Activated naive CD8-positive, alpha-beta T cell treated with anti-CD3 and anti-CD28 coated beads, Interleukin-2, amount 50 U/mL, for 16 hours (primary cell): ENCODE results near the gene ST6GALNAC6.
A peak's percentile ranks its signal among the peaks of the same experiment; 100 is the strongest.

Experiments used
- DNase-seq: peaks from one replicate; pipeline ENCODE4 v3.0.0-alpha.2; 2020; ENCODE audit warnings: low read depth, low spot score

Gene ST6GALNAC6

DNA sequence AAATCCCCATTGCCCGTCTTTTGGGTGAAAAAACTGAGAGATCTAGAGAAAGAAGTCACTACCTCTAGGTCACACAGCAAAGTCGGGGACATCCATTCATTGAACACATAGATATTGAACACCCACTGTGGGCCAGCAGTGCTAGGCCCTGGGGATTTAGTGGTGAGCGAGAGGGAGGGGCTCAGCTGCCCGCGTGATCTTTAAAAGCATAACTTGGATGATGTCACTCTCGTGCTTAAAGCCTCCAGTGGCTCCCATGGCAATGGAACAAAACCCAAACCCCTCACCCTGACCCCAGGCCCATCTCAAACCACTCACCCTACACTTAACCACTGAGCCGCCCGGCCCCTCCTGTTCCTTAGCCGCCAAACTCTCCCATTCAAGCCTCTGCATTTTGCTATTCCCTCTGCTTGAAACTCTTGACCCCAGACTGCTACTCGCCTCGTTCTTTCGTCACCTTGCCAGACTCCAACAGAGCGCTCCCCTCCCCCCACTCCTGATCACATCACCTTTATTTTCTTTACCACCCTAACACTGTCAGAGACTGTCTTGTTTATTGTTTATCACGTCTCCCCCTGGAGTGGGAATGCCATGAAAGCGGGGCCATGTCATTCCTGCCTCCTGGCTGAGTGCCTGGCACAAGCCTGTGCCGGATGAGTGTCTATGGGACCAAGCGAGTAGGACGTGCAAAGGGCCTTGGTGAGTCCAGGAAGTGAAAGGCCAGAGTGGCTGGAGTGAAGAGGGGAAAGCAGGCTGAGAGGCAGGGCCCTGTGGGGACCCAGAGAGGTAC, 31.9 kb upstream of the ST6GALNAC6 start:
- no peak for DNase-seq

DNA sequence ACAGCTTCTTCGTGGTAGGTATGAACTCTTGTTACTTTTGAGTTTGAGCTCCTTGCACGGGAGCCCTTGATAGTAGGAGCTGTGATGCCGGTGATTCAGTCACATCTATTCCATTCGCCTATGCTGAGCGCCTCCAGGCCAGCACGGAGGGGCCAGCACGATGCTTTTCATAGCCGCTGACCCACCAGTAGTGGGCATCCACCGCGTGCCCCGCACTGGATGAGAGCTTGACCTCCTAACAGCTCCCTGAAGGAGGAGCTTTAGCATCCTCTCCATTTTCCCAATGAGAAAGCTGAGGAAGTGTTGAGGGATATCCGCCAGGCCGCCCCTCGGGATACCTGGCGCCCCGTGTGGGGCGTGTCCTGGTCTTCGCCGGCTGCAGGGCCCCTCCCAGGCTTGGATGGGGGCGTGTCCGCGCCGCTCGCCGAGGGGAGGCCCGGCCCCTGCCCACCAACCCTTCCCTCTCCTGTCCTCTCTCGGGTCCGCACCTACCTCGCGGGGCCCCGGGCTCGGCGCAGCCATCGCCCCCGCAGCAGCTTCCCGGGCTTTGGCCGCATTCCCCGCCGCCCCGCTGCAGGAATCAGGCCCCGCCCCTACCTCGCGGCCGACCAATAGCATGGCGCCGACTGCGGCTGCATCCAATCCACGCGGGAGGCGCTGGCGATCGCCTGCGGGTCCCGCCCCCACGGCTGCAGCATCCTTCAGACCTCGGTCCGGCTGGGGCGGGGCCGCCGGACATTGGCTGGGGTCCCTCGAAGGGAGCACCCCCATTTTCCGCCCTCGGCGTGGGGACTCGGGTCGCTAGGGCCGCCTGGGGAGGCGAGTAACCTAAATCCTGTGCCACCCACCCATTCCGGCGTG, 31.1 kb upstream of the ST6GALNAC6 start, which contains the start of gene PIP5KL1:
TSS of gene PIP5KL1 (minus strand) at position 547 of the 861 bp plus-strand sequence. CDS start at position 522, 25 bp downstream.
- DNase-seq: no peak

GRCh38 chr9:127929625-127929979, 30.2 kb upstream of the ST6GALNAC6 start:
- no peak for DNase-seq

DNA sequence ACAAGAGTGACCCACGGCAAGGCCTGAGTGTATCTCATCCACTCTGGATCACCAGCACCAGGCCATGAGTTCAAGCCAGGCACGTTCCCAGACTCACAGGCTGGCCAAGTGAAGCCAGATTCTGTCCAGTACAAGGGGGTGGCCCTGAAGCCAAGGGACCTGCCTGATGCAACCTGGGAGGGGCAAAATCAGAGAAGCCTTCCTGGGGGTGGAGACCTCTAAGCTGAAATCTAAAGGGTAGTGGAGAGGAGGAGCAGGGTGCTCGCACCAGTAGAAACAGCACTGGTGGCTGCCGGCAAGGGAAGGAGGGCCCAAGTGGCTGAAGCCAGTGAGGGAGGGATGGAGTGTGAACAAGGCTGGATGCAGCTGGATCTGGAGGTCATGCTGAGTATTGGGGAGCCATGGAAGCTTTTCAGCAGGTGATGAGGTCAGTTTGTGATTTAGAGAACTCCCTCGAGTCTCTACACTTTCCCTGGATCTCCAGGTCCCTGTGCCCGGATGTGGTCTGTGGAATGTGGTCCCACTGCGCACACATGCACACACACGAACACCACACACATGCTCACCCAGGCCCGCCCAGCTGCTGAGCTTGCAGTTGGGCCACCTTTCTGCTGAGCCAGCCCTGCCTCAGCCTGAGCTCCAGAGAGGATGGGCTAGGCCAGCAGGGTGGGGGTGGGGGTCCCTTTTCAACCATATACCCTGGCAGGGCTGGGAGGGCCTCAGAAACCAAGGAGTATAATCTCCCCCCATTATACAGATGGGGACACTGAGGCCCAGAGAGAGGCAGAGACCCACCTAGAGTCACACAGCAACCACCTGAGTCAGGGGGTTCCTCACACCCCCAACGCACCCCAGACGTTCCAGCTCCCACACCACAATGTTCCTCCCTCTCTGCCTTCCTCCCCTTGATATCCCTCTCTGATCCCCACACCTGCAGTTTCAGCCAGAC, 29.5 kb upstream of the ST6GALNAC6 start:
- DNase-seq: no peak

DNA sequence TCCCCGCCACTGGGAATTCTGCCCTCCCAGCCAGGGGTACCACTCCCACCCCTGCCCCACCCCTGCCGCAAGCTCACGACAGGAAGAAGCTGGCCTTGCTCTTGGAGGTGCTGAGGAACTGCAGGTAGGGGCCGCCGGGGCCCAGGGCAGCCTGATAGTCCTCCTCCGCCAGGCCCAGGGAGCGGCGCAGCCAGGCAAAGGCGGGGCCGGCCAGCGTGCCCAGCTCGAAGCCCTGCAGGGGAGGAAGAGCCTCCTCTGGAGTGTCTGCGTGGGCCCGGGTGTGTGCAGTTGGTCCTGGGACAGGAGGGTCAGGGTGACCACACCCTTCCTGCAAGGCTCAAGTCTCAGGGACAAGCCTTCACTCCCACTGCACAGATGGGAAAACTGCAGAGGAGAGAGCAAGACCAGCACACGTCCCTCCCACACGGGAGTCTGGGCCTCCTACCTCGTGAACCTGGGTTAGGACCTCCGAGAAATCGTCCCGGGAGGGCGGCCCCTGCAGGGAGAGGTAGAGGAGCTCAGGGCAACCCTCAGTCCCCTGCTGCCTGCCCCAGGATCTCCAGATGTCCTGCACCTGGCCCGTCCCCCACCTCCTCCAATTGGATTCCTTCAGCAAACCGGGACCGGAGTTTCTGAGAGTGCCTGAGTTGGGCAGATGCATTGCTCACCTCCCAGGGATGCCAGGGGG, 28.7 kb upstream of the ST6GALNAC6 start:
- no peak for DNase-seq

DNA sequence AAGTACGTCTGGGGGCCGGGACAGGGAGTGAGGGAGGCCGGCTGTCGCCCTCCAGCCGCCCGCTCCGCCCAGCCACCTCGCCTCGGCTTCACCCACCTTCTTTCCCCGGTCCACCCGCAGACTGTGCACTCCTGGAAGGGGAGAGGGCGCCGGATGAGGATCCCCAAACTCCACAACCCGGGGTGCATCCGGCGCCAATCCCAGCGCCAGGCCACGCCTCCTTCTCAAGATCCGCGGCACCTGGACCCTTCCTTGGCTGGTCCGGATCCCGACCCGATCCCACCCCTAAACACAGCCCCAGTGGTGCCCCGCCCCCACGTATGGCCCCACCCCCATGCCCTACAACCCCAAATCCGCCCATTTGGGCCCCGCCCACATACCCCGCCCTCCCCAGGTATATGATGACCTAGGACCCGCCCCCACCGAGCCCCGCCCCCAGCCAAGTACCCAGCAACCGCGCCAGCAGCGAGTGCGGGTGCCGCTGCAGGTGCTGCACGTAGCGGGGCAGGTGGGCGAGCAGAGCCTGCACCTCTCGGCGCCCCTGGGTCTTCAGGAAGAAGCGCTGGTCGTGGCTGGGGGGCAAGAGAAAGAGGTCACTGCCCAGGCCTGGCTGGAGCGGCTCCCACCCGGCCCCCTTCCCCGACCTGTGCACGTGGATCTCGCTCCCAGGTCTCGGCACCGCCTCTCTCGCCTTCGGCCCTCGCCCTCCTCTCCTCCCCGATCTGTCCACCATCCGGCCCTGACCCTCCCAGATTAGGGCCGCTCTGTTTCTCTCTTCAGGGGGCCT, 28.0 kb upstream of the ST6GALNAC6 start:
- peak; percentile 51 for DNase-seq

DNA sequence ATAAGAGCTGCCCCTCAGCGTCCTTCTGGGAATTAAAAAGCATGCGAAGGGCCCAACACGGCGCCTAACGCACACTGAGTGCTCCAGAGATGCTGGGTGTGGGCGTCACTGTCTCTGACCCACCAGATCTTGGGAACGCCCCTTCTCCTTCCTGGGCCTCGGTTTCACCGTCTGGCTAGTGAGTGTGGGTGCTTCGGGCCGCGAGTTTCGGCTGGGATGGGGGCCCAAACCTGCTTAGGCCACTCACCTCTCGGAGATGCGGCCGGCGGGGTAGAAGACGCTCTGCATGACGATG, 27.4 kb upstream of the ST6GALNAC6 start:
- DNase-seq: no peak

DNA sequence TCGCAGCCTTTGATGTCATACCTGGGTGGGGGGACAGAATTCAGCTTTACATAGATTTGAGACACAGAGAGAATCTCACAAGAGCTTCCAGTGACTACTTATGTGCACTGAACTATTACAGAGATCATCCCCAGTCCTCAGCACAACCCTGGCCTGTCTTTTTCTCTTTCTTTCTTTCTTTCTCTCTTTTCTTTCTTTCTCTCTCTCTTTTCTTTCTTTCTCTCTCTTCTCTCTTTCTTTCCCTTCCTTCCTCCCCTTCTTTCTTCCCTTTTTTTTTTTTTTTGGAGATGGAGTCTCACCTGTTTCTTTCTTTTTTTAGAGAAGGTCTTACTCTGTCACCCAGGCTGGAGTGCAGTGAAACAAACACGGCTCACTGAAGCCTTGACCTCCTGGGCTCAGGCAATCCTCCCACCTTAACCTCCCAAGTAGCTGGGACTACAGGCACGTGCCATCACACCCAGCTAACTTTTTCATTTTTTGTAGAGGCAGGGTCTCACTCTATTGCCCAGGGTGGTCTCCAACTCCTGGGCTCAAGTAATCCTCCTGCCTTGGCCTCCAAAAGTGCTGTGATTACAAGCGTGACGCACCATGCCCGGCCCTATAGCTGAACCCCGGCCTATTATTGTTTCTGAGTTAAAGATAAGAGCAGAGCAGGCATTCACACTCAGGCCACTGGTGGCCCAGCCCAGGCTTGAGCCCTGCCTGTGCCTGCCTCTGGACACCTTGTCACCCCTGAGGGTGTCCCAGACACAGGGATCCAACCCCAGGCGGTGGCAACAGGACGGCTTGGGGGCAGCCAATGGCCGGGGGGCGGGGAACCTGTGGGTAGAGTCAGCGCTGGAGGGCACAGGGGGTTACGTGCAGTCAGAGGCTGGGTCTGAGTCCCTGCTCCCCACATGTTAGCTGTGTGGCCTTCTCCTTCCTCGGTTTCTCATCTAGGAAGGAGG, 26.8 kb upstream of the ST6GALNAC6 start:
- DNase-seq: no peak

DNA sequence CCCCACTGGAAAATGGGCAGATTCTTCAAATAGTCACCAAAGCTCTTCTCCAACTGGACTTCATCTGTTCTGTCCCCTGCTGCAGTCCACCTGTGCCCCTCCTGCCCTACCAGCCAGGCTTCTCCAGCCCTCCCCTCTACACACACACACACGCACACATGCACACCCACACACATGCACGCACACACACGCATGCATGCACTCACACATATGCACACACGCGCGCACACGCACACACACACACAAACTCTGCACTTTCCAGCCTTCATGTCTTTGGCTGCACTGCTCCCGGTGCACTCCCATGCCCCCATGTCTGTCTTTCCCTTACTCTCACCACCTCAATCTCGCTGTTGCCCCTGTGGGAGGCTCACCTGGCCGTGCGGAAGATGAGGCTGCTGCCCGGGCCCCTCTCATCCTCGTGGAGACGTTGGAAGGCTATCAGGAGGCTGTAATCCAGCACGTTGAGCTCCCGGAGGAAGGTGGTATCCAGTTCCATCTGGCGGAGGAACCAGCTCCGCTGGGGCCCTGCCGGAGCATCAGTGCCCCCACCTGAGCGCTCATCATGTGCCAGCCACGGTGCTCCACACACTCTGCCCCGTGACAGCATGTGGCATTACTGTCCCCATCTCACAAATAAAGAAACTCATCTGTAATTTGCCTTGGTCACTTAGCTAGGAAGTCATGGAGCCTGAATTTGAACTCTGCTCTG, 25.5 kb upstream of the ST6GALNAC6 start:
- no peak for DNase-seq

- DNase-seq: no peak
These were observed 24.4 kb upstream of the ST6GALNAC6 start for GRCh38 chr9:127923771-127924170.

GRCh38 chr9:127923046-127923445, 23.6 kb upstream of the ST6GALNAC6 start:
- DNase-seq: no peak

DNA sequence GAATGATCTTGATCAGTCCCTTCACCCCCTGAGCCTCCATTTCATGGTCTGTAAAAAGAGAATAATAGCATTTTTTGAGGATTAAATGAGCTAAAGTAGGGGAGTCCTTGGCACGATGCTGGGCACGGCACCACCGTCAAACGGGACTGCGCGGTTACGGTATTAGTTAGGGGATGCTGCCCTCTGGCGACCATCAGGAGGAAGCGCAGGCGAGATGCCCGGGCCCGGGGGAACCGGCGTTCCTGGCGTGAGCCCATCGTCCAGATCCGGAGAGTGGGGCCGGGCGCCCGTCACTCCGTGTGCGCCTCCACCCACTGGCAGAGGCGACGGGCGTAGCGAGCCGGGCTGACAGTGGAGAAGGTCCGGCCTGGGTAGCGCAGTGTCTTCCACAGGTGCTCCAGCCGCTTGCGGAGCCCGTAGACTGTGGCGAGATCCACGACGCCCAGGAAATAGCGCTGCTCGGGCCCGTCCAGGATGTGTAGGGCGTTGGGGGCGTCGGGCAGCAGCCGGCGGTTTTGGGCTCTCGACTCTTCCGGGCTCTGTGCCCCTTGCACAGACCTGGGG, 22.2 kb upstream of the ST6GALNAC6 start:
- DNase-seq: peak; percentile 57

GRCh38 chr9:127920794-127921193, 21.4 kb upstream of the ST6GALNAC6 start:
- DNase-seq: no peak

DNA sequence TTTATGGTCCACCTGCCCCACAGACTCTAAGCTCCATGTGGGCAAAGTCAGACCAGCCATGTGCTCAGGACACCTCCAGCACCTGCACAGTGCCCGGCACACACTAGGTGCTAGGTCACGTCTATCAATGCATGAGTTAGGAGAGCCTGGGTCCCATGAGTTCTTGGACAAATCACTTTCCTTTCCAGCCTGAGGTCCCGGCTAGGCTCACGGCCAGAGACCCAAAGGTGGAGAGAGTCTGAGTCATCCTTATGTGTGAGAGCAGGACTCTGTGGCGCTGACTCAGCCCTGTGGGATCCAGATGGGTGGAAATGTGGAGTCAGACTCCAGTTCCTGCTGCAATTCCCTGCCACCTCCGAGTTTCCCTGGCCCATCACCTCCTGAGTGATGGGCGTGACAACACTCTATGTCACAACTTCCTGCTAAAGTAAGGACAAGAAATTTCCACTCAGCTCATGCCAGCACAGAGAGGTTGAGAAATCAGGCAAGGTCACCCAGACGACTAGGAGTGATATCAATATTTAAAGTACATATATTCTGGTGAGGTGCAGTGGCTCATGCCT, 19.9 kb upstream of the ST6GALNAC6 start:
- DNase-seq: no peak

- DNase-seq: no peak
These were observed 19.0 kb upstream of the ST6GALNAC6 start for GRCh38 chr9:127918183-127919107.

GRCh38 chr9:127917603-127918002, 18.2 kb upstream of the ST6GALNAC6 start:
- DNase-seq: no peak
